H1 (cell line): Measurements from ENCODE around the gene LRRC27. TPM values are rescaled to one million over a fixed set of nuclear protein-coding genes. Genes with fewer than 3 reads are reported as not detected.

Experiments
- CTCF ChIA-PET: fragments of 300-600 bp; sonication (Branson Sonifier 250); formaldehyde crosslinking; loops from one replicate; lab custom pipeline; 2021; ENCODE audit not compliant: partially characterized antibody; lab: Charles Lee
- POLR2A ChIA-PET: fragments of 300-600 bp; sonication (Branson Sonifier 250); formaldehyde crosslinking; loops from one replicate; lab custom pipeline; 2021; ENCODE audit warnings: inconsistent platforms; ENCODE audit not compliant: partially characterized antibody; lab: Charles Lee
- DNase-seq, 2 experiments: peaks; one replicate each; pipeline versions ENCODE4 v3.0.0 to v3.0.0-alpha.2; 2010 to 2022; ENCODE audit warnings: low spot score in 2 of 2, low read depth in 1 of 2, mixed read lengths in 1 of 2
- FAIRE-seq: peaks from 2 replicates; lab custom pipeline; 2011; peaks lifted over from hg19 to GRCh38; lab: Jason Lieb, UNC
- H2AFZ ChIP-seq: 2 replicates; pipeline ENCODE4 v1.8.1; 2012; ENCODE audit warnings: low read length, inconsistent platforms
- H2AK5ac ChIP-seq: 2 replicates; pipeline ENCODE4 v1.6.1; 2013; ENCODE audit warnings: low read depth, low read length
- H2BK120ac ChIP-seq: replicated peaks from 2 replicates; pipeline ENCODE3; 2013; ENCODE audit warnings: low read depth, low read length, inconsistent platforms
- H2BK12ac ChIP-seq: 2 replicates; pipeline ENCODE4 v1.6.1; 2013; ENCODE audit warnings: low read depth, low read length
- H2BK15ac ChIP-seq: 2 replicates; pipeline ENCODE4 v1.6.1; 2013; ENCODE audit warnings: low read length
- H2BK20ac ChIP-seq: 2 replicates; pipeline ENCODE4 v1.6.1; 2013; ENCODE audit warnings: low read length
- H2BK5ac ChIP-seq: 2 replicates; pipeline ENCODE4 v1.6.1; 2013; ENCODE audit warnings: low read depth, low read length
- H3K14ac ChIP-seq: 2 replicates; pipeline ENCODE4 v1.6.1; 2013; ENCODE audit warnings: inconsistent platforms; ENCODE audit not compliant: insufficient read length
- H3K18ac ChIP-seq: 2 replicates; pipeline ENCODE4 v1.6.1; 2013; ENCODE audit warnings: low read length; ENCODE audit errors: extremely low read depth
- H3K23ac ChIP-seq: 2 replicates; pipeline ENCODE4 v1.6.1; 2013; ENCODE audit warnings: inconsistent platforms; ENCODE audit not compliant: insufficient read length
- H3K23me2 ChIP-seq: 2 replicates; pipeline ENCODE4 v1.6.1; 2013; ENCODE audit warnings: low read depth, low read length
- H3K27ac ChIP-seq: 2 replicates; pipeline ENCODE4 v1.6.1; 2011; ENCODE audit warnings: low read depth, low read length, inconsistent platforms
- H3K27me3 ChIP-seq, 4 experiments: replicated peaks in 1 of 4; 1 replicate in 1 of 4; 2 replicates in 3 of 4; pipeline versions ENCODE4 v1.6.1 to v1.8.1; 2011 to 2013; ENCODE audit warnings: low read length in 3 of 4, mild to moderate bottlenecking in 3 of 4, inconsistent platforms in 2 of 4, mixed read lengths in 2 of 4, moderate library complexity in 1 of 4; ENCODE audit not compliant: control insufficient read depth in 3 of 4, insufficient read depth in 3 of 4; ENCODE audit errors: extremely low read depth in 1 of 4
- H3K36me3 ChIP-seq, 4 experiments: 2 replicates each; pipeline versions ENCODE4 v1.6.1 to v1.8.1; 2011 to 2013; ENCODE audit warnings: mild to moderate bottlenecking in 4 of 4, low read length in 3 of 4, moderate library complexity in 2 of 4, control low read depth in 1 of 4, inconsistent platforms in 1 of 4; ENCODE audit not compliant: insufficient read depth in 4 of 4, control insufficient read depth in 2 of 4
- H3K4ac ChIP-seq: replicated peaks from 2 replicates; pipeline ENCODE3; 2013; ENCODE audit warnings: low read length, low read depth, mixed read lengths, inconsistent platforms; ENCODE audit not compliant: insufficient read length
- H3K4me1 ChIP-seq, 4 experiments: replicated peaks in 1 of 4; 1 replicate in 1 of 4; 2 replicates in 3 of 4; pipeline versions ENCODE4 v1.6.1 to v1.8.1; 2011 to 2013; ENCODE audit warnings: low read length in 3 of 4, inconsistent platforms in 2 of 4, mixed read lengths in 1 of 4; ENCODE audit not compliant: insufficient read depth in 4 of 4, control insufficient read depth in 3 of 4
- H3K4me2 ChIP-seq, 2 experiments: 2 replicates each; pipeline versions ENCODE4 v1.6.1 to v1.8.1; 2011 to 2013; ENCODE audit warnings: low read depth in 2 of 2, low read length in 2 of 2, control low read depth in 1 of 2, inconsistent platforms in 1 of 2, mild to moderate bottlenecking in 1 of 2; ENCODE audit not compliant: insufficient read depth in 1 of 2
- H3K4me3 ChIP-seq, 4 experiments: fragments of 200-600, 300-600 bp in 1 of 4; sonication (generic), shearing (Covaris generic), sonication (Bioruptor Twin) in 1 of 4; 2 replicates each; pipeline versions ENCODE4 v1.5.1 to v1.8.1; 2011 to 2016; ENCODE audit warnings: low read length in 4 of 4, low read depth in 3 of 4, control low read depth in 2 of 4, inconsistent platforms in 2 of 4, mild to moderate bottlenecking in 2 of 4, mixed read lengths in 1 of 4, moderate library complexity in 1 of 4; ENCODE audit not compliant: insufficient read depth in 2 of 4; ENCODE audit errors: extremely low read depth in 1 of 4
- H3K56ac ChIP-seq: replicated peaks from 2 replicates; pipeline ENCODE3; 2013; ENCODE audit warnings: low read depth, mild to moderate bottlenecking, mixed read lengths, low read length, inconsistent platforms; ENCODE audit not compliant: insufficient read length
- H3K79me1 ChIP-seq: 2 replicates; pipeline ENCODE4 v1.6.1; 2013; ENCODE audit warnings: low read depth, low read length, control low read depth
- H3K79me2 ChIP-seq, 2 experiments: 2 replicates each; pipeline versions ENCODE4 v1.6.1 to v1.8.1; 2012 to 2013; ENCODE audit warnings: low read length in 2 of 2, mild to moderate bottlenecking in 2 of 2, inconsistent platforms in 1 of 2; ENCODE audit not compliant: insufficient read depth in 2 of 2, control insufficient read depth in 1 of 2
- H3K9ac ChIP-seq, 4 experiments: replicated peaks in 1 of 4; 1 replicate in 1 of 4; 2 replicates in 3 of 4; pipeline versions ENCODE4 v1.6.1 to v1.8.1; 2011 to 2013; ENCODE audit warnings: low read depth in 3 of 4, low read length in 3 of 4, control low read depth in 2 of 4, mild to moderate bottlenecking in 2 of 4, moderate library complexity in 2 of 4, inconsistent platforms in 1 of 4; ENCODE audit errors: extremely low read depth in 1 of 4
- H3K9me3 ChIP-seq, 2 experiments: 2 replicates each; pipeline versions ENCODE4 v1.6.1 to v1.8.1; 2012 to 2013; ENCODE audit warnings: mild to moderate bottlenecking in 2 of 2, moderate library complexity in 2 of 2, control low read depth in 1 of 2, inconsistent platforms in 1 of 2, low read depth in 1 of 2, low read length in 1 of 2, mixed read lengths in 1 of 2; ENCODE audit not compliant: insufficient read depth in 2 of 2
- H4K20me1 ChIP-seq, 2 experiments: replicated peaks in 1 of 2; 2 replicates each; pipeline versions ENCODE3 to v1.8.1; 2011 to 2013; ENCODE audit warnings: inconsistent platforms in 2 of 2, low read length in 2 of 2, mild to moderate bottlenecking in 1 of 2; ENCODE audit not compliant: insufficient read depth in 2 of 2, control insufficient read depth in 1 of 2
- H4K5ac ChIP-seq: 2 replicates; pipeline ENCODE4 v1.6.1; 2013; ENCODE audit warnings: low read length, low read depth, mixed read lengths, inconsistent platforms; ENCODE audit not compliant: insufficient read length
- H4K8ac ChIP-seq: 2 replicates; pipeline ENCODE4 v1.8.0; 2013; ENCODE audit warnings: mild to moderate bottlenecking, moderate library complexity, low read length, inconsistent platforms; ENCODE audit not compliant: insufficient read depth; ENCODE audit errors: extremely low read depth
- H4K91ac ChIP-seq: replicated peaks from 2 replicates; pipeline ENCODE3; 2013; ENCODE audit warnings: low read length, mixed read lengths, inconsistent platforms; ENCODE audit not compliant: insufficient read length
- E2F6 ChIP-seq: IDR thresholded peaks from 2 replicates; pipeline ENCODE4 v1.6.1; 2012; ENCODE audit warnings: inconsistent platforms
- SP1 ChIP-seq: IDR thresholded peaks from 2 replicates; pipeline ENCODE4 v1.6.1; 2011; ENCODE audit warnings: low read depth, low read length
- WGBS, 2 experiments: shearing (Covaris generic) in 1 of 2; methylation state at CpG; one replicate each; pipeline versions ENCODE4 v1.1.6 to v1.1.7; 2013 to 2015; ENCODE audit warnings: low lambda C conversion rate in 2 of 2, mixed read lengths in 2 of 2, inconsistent platforms in 1 of 2, low coverage in 1 of 2, missing lambda C conversion rate in 1 of 2; ENCODE audit not compliant: insufficient replicate concordance in 2 of 2, insufficient coverage in 1 of 2, insufficient read length in 1 of 2; ENCODE audit errors: extremely low coverage in 1 of 2, missing lambda C conversion rate in 1 of 2; 5-methylcytosine and 5-hydroxymethylcytosine counted together
- polyA plus RNA-seq, 7 experiments: library from polyadenylated mRNA; depleted of rRNA in 3 of 7; stranded (reverse) in 5 of 7; unstranded in 2 of 7; fragments of >200 nt in 5 of 7; fragments of 200-250 nt in 2 of 7; gene quantifications; 1 replicate in 5 of 7; 2 replicates in 1 of 7; 4 replicates in 1 of 7; pipeline versions ENCODE4 v1.2.1 to v1.2.3, GENCODE V29; 2011 to 2013; ENCODE audit warnings: missing spikeins in 2 of 7, mixed read lengths in 2 of 7
- total RNA-seq: library from RNA; stranded (reverse); fragmentation: NEBNext Ultra II Directional; extraction: Animal tissue kit (Norgen Biotek cat#: 25700); gene quantifications from 2 replicates; pipeline ENCODE4 v1.2.1, GENCODE V29; 2021

The LRRC27 gene
- total and polyA plus RNA-seq, 2 of the 8 experiments (the other 6 are each of a cell fraction or from before 2014, with no cell fraction given) = 1.2 to 3.8 TPM

- Histone ChIP-seq H2BK15ac (no peak overlapping the region), H2AK5ac (no peak overlapping the region), H4K91ac (no peak overlapping the region), H2BK20ac (no peak overlapping the region), H3K4me2 (no peak overlapping the region; a peak in 1 of 4 replicates), H4K8ac (no peak overlapping the region), H4K20me1 (no peaks in the 10 kb centered on the region), H3K14ac (no peak overlapping the region), H3K56ac (no peak overlapping the region), H3K27ac (no peak overlapping the region), H2BK120ac (no peak overlapping the region), H3K18ac (no peak overlapping the region), H2BK5ac (no peak overlapping the region), H3K79me2 (no peaks in the 10 kb centered on the region), H3K23ac (no peak overlapping the region), H3K9me3 (peaks cover 10 to 13% of the 10 kb centered on the region in 2 experiments), H2AFZ (no peak overlapping the region), H3K23me2 (peaks cover 13% of the 10 kb centered on the region; the same call in 1 of the 2 replicates), H2BK12ac (no peak overlapping the region), H4K5ac (no peak overlapping the region), H3K4ac (no peak overlapping the region), H3K9ac (no peak overlapping the region), H3K4me3 (no peak overlapping the region), H3K36me3 (no peaks in the 10 kb centered on the region), H3K79me1 (no peaks in the 10 kb centered on the region), H3K27me3 (peaks cover 20 to 43% (median 38%) of the 10 kb centered on the region in 4 experiments; a peak in 6 of 7 replicates), H3K4me1 (peaks cover 1 to 9% (median 4%) of the 10 kb centered on the region in 4 experiments; a peak in 5 of 7 replicates)
- DNase-seq (no peak), FAIRE-seq (no peak)
- POLR2A ChIA-PET = no interaction called here
- no peak for TF ChIP-seq SP1
- TF ChIP-seq E2F6 = peak; percentile 60
- CTCF ChIA-PET = interaction anchor here (0.6 to 1.2 kb wide), 3 partner anchors 20 to 103 kb away, joined by 3 read pairs; no protein-coding TSS in a partner anchor
- WGBS, 2 experiments = 91% methylated on average over 7 of the region's 7 CpGs; no CpG with 5 or more reads in 1 of the 2 experiments
Measured at GRCh38 chr10:132309879-132310591, 22.0 kb upstream of the LRRC27 start.
